Measurements from ENCODE around the gene SDCCAG8. TPM values are rescaled to one million over a fixed set of nuclear protein-coding genes. Genes with fewer than 3 reads are reported as not detected.

The SDCCAG8 gene
- total RNA-seq, 2 donors from 2014 or later = 25.7 to 36.9 TPM

DNA sequence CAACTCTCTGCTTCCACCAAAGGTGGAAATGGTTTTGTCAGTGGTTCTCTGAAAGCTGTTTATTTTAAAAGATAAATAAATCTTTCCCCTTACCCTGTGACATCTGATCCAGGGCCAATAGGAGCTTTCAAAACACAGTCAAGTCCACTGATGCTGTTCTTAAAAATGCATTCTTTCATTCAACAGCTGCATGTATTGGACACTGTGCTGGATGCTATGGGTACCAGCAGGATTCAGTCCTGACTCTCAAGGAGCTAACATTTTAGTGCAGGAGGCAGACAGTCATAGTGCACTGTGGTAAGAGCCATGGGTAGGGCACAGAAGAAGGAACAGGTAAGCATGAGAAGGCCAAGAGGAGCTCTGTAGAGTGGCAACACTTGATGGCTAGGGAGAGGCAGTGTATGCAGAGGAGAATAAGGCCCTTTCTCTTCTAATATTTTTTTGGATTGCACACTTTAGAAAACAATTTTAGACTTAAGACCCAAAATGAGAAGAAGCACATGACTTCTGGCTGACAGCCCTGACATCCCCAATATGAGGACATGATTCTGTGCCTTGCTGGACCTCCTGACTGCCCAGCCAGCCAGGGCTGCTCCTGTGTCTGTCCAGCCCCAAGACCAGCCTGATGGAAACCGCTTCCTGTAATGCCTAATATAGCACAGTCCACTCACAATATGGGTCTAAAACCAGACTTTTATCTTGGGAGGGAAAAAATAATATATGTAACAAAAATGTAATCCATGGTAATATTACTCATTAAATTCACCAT lies 207.3 kb downstream of the SDCCAG8 start:
- no peaks in the 10 kb centered on the region for H3K36me3 Mint-ChIP-seq (ENCODE audit: low read depth)
- DNase-seq (no peak), ATAC-seq (no peak)
- H3K4me1 Mint-ChIP-seq = peaks cover 3% of the 10 kb centered on the region
- H3K4me3 Mint-ChIP-seq = no peak overlapping the region
- no peaks in the 10 kb centered on the region for H3K9me3 ChIP-seq (ENCODE audit: control insufficient read depth, low read length, poor library complexity, severe bottlenecking)
- H3K27ac Mint-ChIP-seq = no peak overlapping the region
- H3K27me3 Mint-ChIP-seq = no peaks in the 10 kb centered on the region

GRCh38 chr1:243465081-243465480 lies 209.2 kb downstream of the SDCCAG8 start:
- no peak overlapping the region for H3K27ac Mint-ChIP-seq
- H3K9me3 ChIP-seq (ENCODE audit: control insufficient read depth, low read length, poor library complexity, severe bottlenecking) = no peaks in the 10 kb centered on the region
- no peak overlapping the region for H3K4me3 Mint-ChIP-seq
- H3K4me1 Mint-ChIP-seq = no peaks in the 10 kb centered on the region
- no peak for DNase-seq
- ATAC-seq = no peak
- no peaks in the 10 kb centered on the region for H3K27me3 Mint-ChIP-seq
- H3K36me3 Mint-ChIP-seq (ENCODE audit: low read depth) = no peaks in the 10 kb centered on the region

DNA sequence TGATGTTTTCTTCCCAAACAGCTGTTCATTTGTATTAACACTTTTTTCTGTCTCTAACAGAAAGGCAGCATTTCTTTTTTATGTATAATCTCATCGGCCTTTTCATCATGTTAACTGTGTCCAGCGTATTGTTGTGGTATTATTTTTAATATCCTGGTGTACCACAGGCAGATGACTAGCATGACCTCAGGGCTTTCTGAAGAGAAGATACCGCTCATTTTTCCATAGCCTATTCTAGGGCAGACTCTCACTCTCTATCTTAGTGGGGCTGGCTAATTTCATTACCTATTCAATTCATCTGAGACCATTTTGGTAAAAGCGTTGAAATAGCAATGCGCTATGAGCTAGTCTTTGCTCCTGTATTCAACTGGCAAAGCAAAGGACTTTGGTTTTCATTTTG lies 209.9 kb downstream of the SDCCAG8 start:
- Mint-ChIP-seq H3K36me3 (ENCODE audit: low read depth) (no peaks in the 10 kb centered on the region), H3K4me1 (no peaks in the 10 kb centered on the region), H3K27me3 (no peaks in the 10 kb centered on the region), H3K4me3 (no peak overlapping the region), H3K27ac (no peak overlapping the region)
- ATAC-seq (no peak), DNase-seq (no peak)
- H3K9me3 ChIP-seq (ENCODE audit: control insufficient read depth, low read length, poor library complexity, severe bottlenecking) = no peaks in the 10 kb centered on the region

GRCh38 chr1:243469497-243469896 lies 213.7 kb downstream of the SDCCAG8 start:
- ATAC-seq = no peak
- H3K4me1 Mint-ChIP-seq = peaks cover 4% of the 10 kb centered on the region
- no peaks in the 10 kb centered on the region for H3K27me3 Mint-ChIP-seq
- H3K4me3 Mint-ChIP-seq = no peak overlapping the region
- no peak for DNase-seq
- H3K9me3 ChIP-seq (ENCODE audit: control insufficient read depth, low read length, poor library complexity, severe bottlenecking) = no peaks in the 10 kb centered on the region
- H3K36me3 Mint-ChIP-seq (ENCODE audit: low read depth) = peaks cover 4% of the 10 kb centered on the region
- no peak overlapping the region for H3K27ac Mint-ChIP-seq

GRCh38 chr1:243470502-243470901 lies 214.7 kb downstream of the SDCCAG8 start:
- Mint-ChIP-seq H3K4me1 (peaks cover 4% of the 10 kb centered on the region), H3K27ac (no peak overlapping the region), H3K36me3 (ENCODE audit: low read depth) (peaks cover 4% of the 10 kb centered on the region), H3K27me3 (no peaks in the 10 kb centered on the region), H3K4me3 (no peak overlapping the region)
- DNase-seq (no peak), ATAC-seq (no peak)
- H3K9me3 ChIP-seq (ENCODE audit: control insufficient read depth, low read length, poor library complexity, severe bottlenecking) = no peaks in the 10 kb centered on the region

DNA sequence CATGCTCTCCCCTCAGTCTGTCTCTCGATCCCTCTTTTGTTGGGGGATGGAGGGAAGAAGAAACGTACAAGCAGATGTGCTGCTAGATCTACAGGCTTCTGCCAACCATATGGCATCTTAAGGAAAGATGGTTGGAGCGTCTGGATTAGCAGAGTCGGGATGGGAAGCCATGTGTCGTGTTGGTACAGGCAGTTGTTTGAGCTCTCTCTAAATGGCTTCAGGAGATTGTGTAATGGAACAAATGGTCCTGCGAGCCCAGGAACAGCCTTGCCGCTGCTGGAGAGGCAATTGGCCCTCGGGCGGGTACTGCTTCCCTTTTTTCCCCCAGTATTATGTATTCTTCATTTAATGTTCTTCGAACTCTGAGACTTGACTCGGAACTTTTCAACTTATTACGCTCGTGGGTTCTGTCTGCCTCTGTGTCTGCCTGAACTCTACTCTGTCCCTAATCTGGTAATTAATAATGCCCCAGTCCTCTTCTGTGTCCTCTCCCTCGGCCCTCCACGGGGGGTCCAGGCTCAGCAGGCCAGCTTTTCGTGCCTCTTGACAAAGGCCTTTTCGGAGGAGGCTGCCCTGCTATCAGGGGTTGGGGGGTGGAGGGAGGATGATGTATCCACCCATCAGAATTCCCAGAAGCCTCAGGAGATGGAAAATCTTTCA lies 215.3 kb downstream of the SDCCAG8 start:
- no peak overlapping the region for H3K4me3 Mint-ChIP-seq
- H3K36me3 Mint-ChIP-seq (ENCODE audit: low read depth) = peaks cover 4% of the 10 kb centered on the region
- H3K9me3 ChIP-seq (ENCODE audit: control insufficient read depth, low read length, poor library complexity, severe bottlenecking) = no peaks in the 10 kb centered on the region
- no peaks in the 10 kb centered on the region for H3K27me3 Mint-ChIP-seq
- no peak overlapping the region for H3K27ac Mint-ChIP-seq
- H3K4me1 Mint-ChIP-seq = peaks cover 4% of the 10 kb centered on the region
- no peak for DNase-seq
- ATAC-seq = no peak

GRCh38 chr1:243471754-243472745 lies 216.2 kb downstream of the SDCCAG8 start:
- H3K27me3 Mint-ChIP-seq = no peaks in the 10 kb centered on the region
- no peaks in the 10 kb centered on the region for H3K9me3 ChIP-seq (ENCODE audit: control insufficient read depth, low read length, poor library complexity, severe bottlenecking)
- peaks cover 4% of the 10 kb centered on the region for H3K4me1 Mint-ChIP-seq
- H3K27ac Mint-ChIP-seq = no peak overlapping the region
- H3K36me3 Mint-ChIP-seq (ENCODE audit: low read depth) = peaks cover 4% of the 10 kb centered on the region
- ATAC-seq (no peak), DNase-seq (no peak)
- H3K4me3 Mint-ChIP-seq = no peak overlapping the region

- DNase-seq = no peak
- peaks cover 4% of the 10 kb centered on the region for H3K36me3 Mint-ChIP-seq (ENCODE audit: low read depth)
- no peak for ATAC-seq
- peaks cover 4% of the 10 kb centered on the region for H3K4me1 Mint-ChIP-seq
- no peaks in the 10 kb centered on the region for H3K9me3 ChIP-seq (ENCODE audit: control insufficient read depth, low read length, poor library complexity, severe bottlenecking)
- H3K27me3 Mint-ChIP-seq = no peaks in the 10 kb centered on the region
- H3K4me3 Mint-ChIP-seq = peak overlapping the region; percentile 70
- H3K27ac Mint-ChIP-seq = peak overlapping the region; percentile 69
Observed at GRCh38 chr1:243473227-243474135, 217.6 kb downstream of the SDCCAG8 start.

- no peak for ATAC-seq
- H3K27ac Mint-ChIP-seq = no peak overlapping the region
- peaks cover 4% of the 10 kb centered on the region for H3K4me1 Mint-ChIP-seq
Observed at GRCh38 chr1:243474136-243474881, 218.5 kb downstream of the SDCCAG8 start.

GRCh38 chr1:243474906-243475305 lies 219.1 kb downstream of the SDCCAG8 start:
- no peak overlapping the region for H3K27ac Mint-ChIP-seq
- H3K9me3 ChIP-seq (ENCODE audit: control insufficient read depth, low read length, poor library complexity, severe bottlenecking) = no peaks in the 10 kb centered on the region
- H3K36me3 Mint-ChIP-seq (ENCODE audit: low read depth) = peaks cover 5% of the 10 kb centered on the region
- no peak for ATAC-seq
- peaks cover 4% of the 10 kb centered on the region for H3K4me1 Mint-ChIP-seq
- no peaks in the 10 kb centered on the region for H3K27me3 Mint-ChIP-seq
- H3K4me3 Mint-ChIP-seq = no peak overlapping the region
- no peak for DNase-seq

More at GRCh38 chr1:243474136-243474881, 218.5 kb downstream of the SDCCAG8 start:
- Mint-ChIP-seq H3K27me3 (no peaks in the 10 kb centered on the region), H3K36me3 (ENCODE audit: low read depth) (peaks cover 4% of the 10 kb centered on the region), H3K4me3 (no peak overlapping the region)
- H3K9me3 ChIP-seq (ENCODE audit: control insufficient read depth, low read length, poor library complexity, severe bottlenecking) = no peaks in the 10 kb centered on the region
- no peak for DNase-seq

GRCh38 chr1:243475966-243476365 lies 220.1 kb downstream of the SDCCAG8 start:
- no peak overlapping the region for H3K27ac Mint-ChIP-seq
- H3K4me3 Mint-ChIP-seq = no peak overlapping the region
- no peaks in the 10 kb centered on the region for H3K9me3 ChIP-seq (ENCODE audit: control insufficient read depth, low read length, poor library complexity, severe bottlenecking)
- ATAC-seq = no peak
- H3K27me3 Mint-ChIP-seq = no peaks in the 10 kb centered on the region
- no peak for DNase-seq
- peaks cover 7% of the 10 kb centered on the region for H3K4me1 Mint-ChIP-seq
- peaks cover 9% of the 10 kb centered on the region for H3K36me3 Mint-ChIP-seq (ENCODE audit: low read depth)

Measured in T-helper 17 cell (primary cell).